Stimulated activated CD4-positive, alpha-beta T cell treated with anti-CD3 and anti-CD28 coated beads, Interleukin-4, amount 100 ng/mL, for 1 hour (primary cell): Measurements from ENCODE around the gene GNAI3.

Experiments
- DNase-seq: peaks from one replicate; pipeline ENCODE4 v3.0.0-alpha.2; 2020

GNAI3 gene

DNA sequence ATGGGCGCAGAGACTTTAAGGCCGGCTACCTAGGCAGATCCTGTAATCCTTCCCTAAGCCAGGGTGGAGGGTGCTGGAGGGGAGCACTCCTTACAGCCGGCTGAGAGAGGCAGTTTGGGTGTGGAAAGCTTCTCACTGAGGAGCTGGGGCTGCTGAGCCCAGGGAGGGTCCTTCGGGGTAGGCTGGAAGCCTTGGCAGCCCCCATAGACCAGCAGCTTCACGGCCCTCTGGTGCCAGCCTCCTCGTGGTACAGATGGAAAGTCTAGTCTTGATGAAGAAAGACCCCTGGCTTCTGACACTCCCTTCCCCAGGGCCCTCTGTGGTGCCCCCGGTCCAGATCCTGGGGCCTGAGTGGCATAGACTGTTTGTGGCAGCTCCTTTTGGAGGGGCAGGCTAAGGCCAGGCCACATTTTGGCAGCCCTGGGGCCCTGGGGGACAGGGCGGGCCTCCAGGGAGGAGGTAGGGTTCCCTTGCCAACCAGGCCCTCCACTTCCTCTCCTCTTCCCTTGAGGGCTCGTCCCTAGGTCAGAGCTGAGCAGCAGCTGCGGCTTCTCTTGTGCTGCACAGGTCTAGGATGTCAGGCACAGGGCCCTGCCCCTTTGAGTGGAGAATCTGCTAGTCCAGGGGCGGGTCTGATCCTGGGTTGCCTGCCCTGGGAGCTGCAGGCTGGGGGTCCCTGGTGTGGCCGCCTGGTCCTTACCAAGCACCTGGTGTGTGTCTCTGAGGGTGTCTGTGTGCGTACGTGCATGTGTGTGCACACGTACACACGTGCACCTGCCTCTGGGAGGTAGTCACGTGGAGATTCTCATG is 76.0 kb downstream of the GNAI3 start:
- DNase-seq = no peak

DNA sequence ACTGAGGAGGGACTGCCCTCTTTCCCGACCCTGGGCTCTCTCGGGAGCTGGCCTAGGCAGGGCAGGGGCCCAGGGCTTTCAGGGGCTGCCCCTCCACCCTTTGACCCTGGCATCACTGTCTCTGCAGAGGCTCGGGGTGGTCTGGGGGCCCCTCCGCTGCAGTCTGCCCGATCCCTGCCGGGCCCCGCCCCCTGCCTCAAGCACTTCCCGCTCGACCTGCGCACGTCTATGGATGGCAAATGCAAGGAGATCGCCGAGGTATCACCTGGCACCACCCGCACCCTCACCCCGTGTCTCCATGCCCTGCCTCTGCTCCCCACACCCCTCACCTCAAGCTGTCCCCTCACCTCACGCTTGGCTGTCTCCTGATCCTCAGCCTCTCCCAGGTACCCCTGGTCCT is 76.8 kb downstream of the GNAI3 start:
- DNase-seq = no peak

DNA sequence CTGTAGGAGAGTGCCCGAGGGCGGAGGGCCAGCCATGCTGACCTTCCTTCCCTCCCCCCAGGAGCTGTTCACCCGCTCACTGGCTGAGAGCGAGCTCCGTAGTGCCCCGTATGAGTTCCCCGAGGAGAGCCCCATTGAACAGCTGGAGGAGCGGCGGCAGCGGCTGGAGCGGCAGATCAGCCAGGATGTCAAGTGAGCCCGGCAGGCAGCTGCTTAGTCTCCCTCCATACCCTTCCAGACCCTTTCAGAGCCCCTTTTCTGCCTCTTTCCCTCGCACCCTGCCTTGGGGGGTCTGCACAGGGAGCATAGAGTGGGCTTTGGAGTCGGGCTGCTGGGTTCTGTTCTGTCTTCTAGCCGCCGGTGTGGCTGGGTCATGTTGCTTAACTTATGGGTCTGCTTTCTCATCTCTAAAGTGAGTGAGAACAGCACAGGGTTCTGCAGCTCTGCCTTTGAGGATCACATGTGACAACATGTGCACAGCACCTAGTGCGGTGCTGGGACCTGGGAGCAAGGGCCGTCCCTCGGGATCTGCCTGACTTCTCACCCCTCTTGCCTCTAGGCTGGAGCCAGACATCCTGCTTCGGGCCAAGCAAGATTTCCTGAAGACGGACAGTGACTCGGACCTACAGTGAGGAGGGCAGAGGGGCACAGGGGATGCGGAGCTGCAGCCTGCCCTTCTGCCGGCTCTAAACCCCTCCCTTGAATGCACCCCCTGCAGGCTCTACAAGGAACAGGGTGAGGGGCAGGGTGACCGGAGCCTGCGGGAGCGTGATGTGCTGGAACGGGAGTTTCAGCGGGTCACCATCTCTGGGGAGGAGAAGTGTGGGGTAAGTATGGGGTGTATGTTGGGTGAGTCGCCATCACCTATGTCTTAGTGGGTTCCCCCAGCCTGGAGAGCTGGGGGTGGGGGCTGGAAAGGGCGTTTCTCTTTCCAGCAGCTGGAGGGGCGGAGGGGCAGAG is 77.5 kb downstream of the GNAI3 start:
- no peak for DNase-seq

GRCh38 chr1:109626682-109627408 is 78.4 kb downstream of the GNAI3 start:
- no peak for DNase-seq

- DNase-seq = no peak
Measured at GRCh38 chr1:109627692-109628399, 79.4 kb downstream of the GNAI3 start.

DNA sequence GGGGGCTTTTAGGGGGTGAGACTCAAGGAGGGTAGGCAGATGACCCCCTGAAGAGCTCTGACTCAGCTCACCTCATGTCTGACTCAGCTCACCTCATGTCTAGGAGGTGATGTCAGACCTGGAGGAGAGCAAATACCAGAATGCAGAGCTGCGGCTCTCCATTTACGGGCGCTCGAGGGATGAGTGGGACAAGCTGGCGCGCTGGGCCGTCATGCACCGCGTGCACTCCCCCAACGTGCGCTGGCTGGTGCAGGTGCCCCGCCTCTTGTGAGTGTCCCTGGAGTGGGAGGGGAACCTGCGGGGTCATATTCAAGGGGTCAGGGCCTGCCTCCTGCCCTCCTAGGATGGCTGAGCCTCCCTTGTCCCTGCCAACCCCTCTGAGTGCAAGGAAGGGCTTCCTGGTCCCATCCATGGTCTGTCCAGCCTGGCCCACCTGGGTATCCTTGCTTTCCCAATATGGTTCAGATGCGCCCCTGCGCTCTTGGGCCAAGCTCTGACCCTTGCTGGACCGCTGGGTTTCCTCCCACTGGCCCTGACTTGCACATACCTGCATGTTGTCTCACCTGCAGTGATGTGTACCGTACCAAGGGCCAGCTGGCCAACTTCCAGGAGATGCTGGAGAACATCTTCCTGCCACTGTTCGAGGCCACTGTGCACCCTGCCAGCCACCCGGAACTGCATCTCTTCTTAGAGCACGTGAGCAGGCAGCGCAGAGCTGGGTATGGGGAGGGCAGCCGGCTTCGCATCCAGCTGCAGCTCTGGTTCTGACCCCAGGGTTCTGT is 80.3 kb downstream of the GNAI3 start:
- no peak for DNase-seq

- DNase-seq = no peak
Measured at GRCh38 chr1:109629372-109630030, 81.1 kb downstream of the GNAI3 start.

DNA sequence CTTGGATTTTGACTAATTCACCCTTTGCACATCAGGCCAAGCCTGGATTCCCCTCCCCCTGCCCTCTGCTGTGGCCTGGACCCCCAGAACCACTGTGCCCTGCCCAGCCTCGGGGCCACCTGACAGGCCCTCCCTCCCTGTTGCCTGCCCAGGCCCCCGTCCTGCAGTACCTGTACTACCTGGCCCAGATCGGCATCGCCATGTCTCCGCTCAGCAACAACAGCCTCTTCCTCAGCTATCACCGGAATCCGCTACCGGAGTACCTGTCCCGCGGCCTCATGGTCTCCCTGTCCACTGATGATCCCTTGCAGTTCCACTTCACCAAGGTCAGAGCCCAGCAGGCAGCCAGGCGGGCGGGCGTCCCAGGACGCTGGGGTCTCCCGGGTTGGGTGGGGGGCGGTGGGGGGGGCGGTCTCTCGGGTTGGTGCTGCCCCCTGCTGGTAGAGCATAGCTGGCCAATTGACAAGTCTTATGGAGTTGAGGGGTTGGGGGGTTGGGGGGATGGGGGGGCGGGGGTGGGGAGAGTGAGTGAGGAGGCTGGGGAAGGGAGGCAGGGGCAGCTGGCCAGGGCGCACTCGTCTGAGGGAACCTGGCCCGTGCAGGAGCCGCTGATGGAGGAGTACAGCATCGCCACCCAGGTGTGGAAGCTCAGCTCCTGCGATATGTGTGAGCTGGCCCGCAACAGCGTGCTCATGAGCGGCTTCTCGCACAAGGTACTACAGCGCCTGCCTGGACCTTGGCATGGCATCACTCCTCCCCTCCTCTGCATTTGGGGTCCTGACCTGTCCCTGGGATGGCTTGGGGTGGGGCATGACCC is 81.9 kb downstream of the GNAI3 start:
- DNase-seq = peak; percentile 48

- DNase-seq = no peak
Measured at GRCh38 chr1:109630898-109631512, 82.6 kb downstream of the GNAI3 start.

GRCh38 chr1:109631513-109632505 is 83.4 kb downstream of the GNAI3 start:
- no peak for DNase-seq

- no peak for DNase-seq
Measured at GRCh38 chr1:109632671-109633346, 84.4 kb downstream of the GNAI3 start.

DNA sequence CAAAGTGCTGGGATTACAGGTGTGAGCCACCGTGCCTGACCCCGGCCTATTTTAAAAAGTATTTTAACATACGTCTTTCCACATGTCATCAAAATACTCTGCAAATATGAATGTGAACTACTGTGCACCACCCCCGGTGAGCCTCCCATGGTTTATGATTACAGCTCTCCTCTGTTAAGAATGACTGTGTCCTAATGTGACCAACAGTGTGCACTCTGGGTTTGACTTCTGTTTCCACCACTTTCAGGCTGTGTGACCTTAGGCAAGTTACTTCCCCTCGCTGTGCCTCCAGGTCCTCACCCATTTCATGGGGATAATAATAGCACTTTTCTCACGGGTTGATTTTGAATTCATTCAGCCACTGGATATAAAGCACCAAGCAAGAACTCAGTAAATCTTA is 85.9 kb downstream of the GNAI3 start:
- no peak for DNase-seq

DNA sequence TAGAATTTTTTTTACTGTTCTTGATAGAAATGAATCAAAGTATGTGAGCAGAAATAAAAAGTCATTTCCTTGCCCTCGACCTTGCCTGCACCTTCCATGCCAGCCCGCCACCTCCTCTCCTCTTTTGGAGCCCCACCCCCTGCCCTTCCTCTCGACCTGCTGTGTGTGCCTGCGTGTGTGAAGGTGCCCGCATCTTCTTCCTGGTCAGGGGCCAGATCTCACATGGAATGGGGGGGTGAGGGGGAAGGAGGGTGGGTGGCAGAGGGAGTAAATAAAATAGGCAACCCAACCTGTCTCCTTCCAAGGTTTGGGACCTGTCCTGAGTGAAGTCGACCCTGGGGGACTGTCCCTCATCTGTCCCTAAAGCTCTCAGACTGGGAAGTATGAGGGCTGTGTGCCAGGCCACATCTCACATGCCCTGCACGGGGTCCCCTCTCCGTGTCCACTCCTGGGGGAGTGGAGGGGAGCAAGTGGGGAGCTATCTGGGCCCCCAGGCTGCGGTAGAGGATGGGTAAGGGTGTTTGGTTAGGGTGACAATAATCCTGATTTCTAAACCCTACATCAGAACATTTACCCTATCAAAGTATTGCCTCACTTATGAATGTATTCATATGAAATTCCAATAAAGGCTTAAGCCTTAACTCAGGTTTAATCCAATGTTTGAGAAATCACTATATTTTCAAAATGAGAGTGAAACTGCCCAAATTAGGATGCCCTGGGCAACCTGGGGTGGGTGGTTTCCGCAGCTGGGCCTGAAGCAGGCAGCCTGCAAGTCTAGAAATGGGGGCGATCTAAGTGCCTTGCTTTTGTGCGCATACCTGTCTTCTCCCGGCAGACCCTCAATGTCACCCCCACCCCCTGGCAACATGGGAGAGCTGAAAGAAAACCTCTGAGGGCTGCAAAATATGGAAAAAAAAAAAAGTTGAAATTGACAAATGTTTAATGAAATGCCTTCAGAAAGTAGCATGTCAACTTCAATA is 86.6 kb downstream of the GNAI3 start:
- no peak for DNase-seq

DNA sequence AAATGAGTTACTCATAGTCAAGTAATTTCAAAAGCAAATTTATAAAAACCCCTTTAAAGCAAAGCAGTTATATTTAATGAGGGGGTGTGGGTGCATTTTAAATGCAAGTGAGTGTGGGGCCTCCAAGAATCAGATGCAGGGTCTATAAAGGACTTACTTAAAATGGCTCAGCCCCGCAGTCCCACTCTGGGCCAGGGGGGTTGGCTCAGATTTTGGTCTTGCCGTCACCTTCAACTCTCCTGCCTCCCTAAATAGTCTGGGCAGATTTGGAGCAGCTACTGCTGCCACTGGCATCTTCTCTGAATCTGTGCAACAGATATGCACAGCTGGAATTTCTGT is 87.4 kb downstream of the GNAI3 start:
- DNase-seq = no peak

DNA sequence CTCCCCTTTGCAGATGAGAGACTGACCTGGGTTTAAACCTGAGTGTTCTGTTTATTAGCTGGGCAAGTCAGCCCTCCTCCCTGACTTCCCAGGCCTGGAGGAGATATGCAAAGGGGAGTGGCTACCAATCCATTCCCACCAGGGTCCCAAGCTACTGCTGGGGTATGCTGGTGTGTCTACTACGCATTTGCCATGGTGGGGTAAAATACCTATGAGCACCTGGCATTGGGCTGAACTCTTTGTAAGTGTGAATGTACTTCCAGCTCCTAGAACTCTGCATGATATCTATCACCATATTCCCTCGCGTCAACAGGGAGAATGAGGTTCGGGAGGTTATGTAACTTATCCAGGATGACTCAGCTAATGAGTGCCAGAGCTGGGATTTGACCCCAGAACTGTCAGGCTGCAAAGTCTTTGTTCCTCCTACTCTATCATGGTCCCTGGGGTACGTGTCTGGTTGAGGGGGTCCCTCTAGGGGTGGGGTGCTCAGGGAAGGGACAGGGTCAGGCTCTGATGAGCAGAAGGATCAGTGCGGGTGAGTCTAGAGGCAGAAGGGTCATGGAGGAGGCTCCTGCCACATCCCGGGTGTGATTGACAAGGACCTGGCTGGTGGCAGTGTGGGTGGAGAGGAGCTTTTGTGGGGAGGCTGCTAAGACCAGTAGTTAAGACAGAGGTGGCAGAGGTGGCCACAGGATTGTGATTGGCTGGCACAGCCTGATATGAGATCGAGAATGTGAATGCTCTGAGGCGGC is 88.0 kb downstream of the GNAI3 start:
- DNase-seq = no peak

GRCh38 chr1:109637446-109637845 is 89.0 kb downstream of the GNAI3 start:
- no peak for DNase-seq
